Ascending aorta (tissue), 2 donors: ENCODE measurements around the gene ACYP2. TPM values are rescaled to one million over a fixed set of nuclear protein-coding genes. Genes with fewer than 3 reads are reported as not detected.
"Not testable (repeated sequence)": the region's sequence is repeated elsewhere in the genome, so short reads cannot be mapped to it uniquely, and the experiment has no call there.

Source experiments
- DNase-seq, 2 donors: peaks; one replicate each; pipeline ENCODE4 v3.0.0-alpha.2; 2019; ENCODE audit warnings: low spot score in 2 of 2
- H3K27ac ChIP-seq, 2 donors: fragments of 200-600 bp; sonication (generic); one replicate each; pipeline ENCODE4 v1.5.1; 2016 to 2017; ENCODE audit warnings: mild to moderate bottlenecking in 1 of 2
- H3K27me3 ChIP-seq: fragments of 200-600 bp; sonication (generic); one replicate; pipeline ENCODE4 v1.5.1; 2017
- H3K36me3 ChIP-seq, 2 donors: fragments of 200-600 bp; sonication (generic); one replicate each; pipeline ENCODE4 v1.5.1; 2016
- H3K4me1 ChIP-seq, 2 donors: fragments of 200-600 bp; sonication (generic); one replicate each; pipeline ENCODE4 v1.5.1; 2016 to 2017; ENCODE audit warnings: mild to moderate bottlenecking in 1 of 2
- H3K4me3 ChIP-seq, 2 donors: fragments of 200-600 bp; sonication (generic); one replicate each; pipeline ENCODE4 v1.5.1; 2016 to 2017; ENCODE audit warnings: mild to moderate bottlenecking in 1 of 2
- H3K9me3 ChIP-seq, 2 donors: fragments of 200-600 bp; sonication (generic); one replicate each; pipeline ENCODE4 v1.5.1; 2016
- CTCF ChIP-seq, 3 experiments: fragments of 200-600 bp in 2 of 3; fragments of 450-650 bp in 1 of 3; sonication (generic) in 2 of 3; IDR thresholded peaks; one replicate each; pipeline ENCODE4 v1.5.1; 2016 to 2019; ENCODE audit warnings: antibody characterized with exemption in 3 of 3, mild to moderate bottlenecking in 1 of 3, moderate library complexity in 1 of 3
- intact Hi-C: fragments of 100-400 bp; cut with DNase I; formaldehyde crosslinking; loops from one replicate; pipeline ENCODE4 v1.15.1; 2023
- total RNA-seq: library from RNA; depleted of rRNA; stranded (reverse); fragments of >200 nt; gene quantifications from one replicate; pipeline ENCODE4 v1.1.0, GENCODE V29; 2016

The ACYP2 gene
- total RNA-seq, 1 donor from 2014 or later: 0.96 TPM

- peaks cover 3 to 5% of the 10 kb centered on the region in 2 donors for H3K4me1 ChIP-seq
- H3K4me3 ChIP-seq: no peak overlapping the region
- H3K36me3 ChIP-seq: no peaks in the 10 kb centered on the region
- DNase-seq: no peak
- no peaks in the 10 kb centered on the region for H3K27me3 ChIP-seq
- H3K9me3 ChIP-seq: no peaks in the 10 kb centered on the region
- no peak for TF ChIP-seq CTCF (IDR thresholded peaks at IDR 0.05)
- H3K27ac ChIP-seq: no peak overlapping the region
- intact Hi-C loops: loop anchor here (2.0 kb wide), 2 partner anchors 597 to 731 kb away; no protein-coding TSS in a partner anchor
Measured at GRCh38 chr2:54107455-54107764, 8.0 kb upstream of the ACYP2 start.

GRCh38 chr2:54107903-54108615, 7.4 kb upstream of the ACYP2 start:
- no peak for DNase-seq

GRCh38 chr2:54109848-54110247, 5.6 kb upstream of the ACYP2 start:
- no peak for TF ChIP-seq CTCF (IDR thresholded peaks at IDR 0.05)
- Histone ChIP-seq H3K4me3 (no peak overlapping the region), H3K4me1 (no peaks in the 10 kb centered on the region), H3K27ac (no peak overlapping the region), H3K27me3 (no peaks in the 10 kb centered on the region), H3K36me3 (no peaks in the 10 kb centered on the region), H3K9me3 (no peaks in the 10 kb centered on the region)
- intact Hi-C loops: loop anchor here (10.0 kb wide), 3 partner anchors 1055 to 1405 kb away; partner anchors contain the start of genes CFAP36, CLHC1 and RPS27A
- no peak for DNase-seq

More at GRCh38 chr2:54107903-54108615, 7.4 kb upstream of the ACYP2 start:
- no peaks in the 10 kb centered on the region for H3K36me3 ChIP-seq
- intact Hi-C loops: loop anchor here (2.0 kb wide), 2 partner anchors 597 to 731 kb away; no protein-coding TSS in a partner anchor
- no peaks in the 10 kb centered on the region for H3K27me3 ChIP-seq
- H3K4me3 ChIP-seq: no peak overlapping the region
- no peaks in the 10 kb centered on the region for H3K9me3 ChIP-seq
- H3K27ac ChIP-seq: no peak overlapping the region
- no peak for TF ChIP-seq CTCF (IDR thresholded peaks at IDR 0.05)
- peaks cover 3 to 5% of the 10 kb centered on the region in 2 donors for H3K4me1 ChIP-seq

- not testable (repeated sequence) for H3K9me3 ChIP-seq, H3K36me3 ChIP-seq, H3K27me3 ChIP-seq, DNase-seq, H3K4me1 ChIP-seq
- intact Hi-C loops: loop anchor here (2.0 to 10.0 kb wide), 4 partner anchors 340 to 1400 kb away; partner anchors contain the start of genes CFAP36, CLHC1 and RPS27A
- H3K27ac ChIP-seq: peak overlapping the region; percentile 98 to 99
- H3K4me3 ChIP-seq: peak overlapping the region; percentile 62 to 83
Measured at GRCh38 chr2:54114479-54114878, 936 bp upstream of the ACYP2 start.

- Histone ChIP-seq H3K4me1 (no peaks in the 10 kb centered on the region), H3K27me3 (no peaks in the 10 kb centered on the region), H3K9me3 (peaks cover 0 to 6% of the 10 kb centered on the region in 2 donors), H3K27ac (peak overlapping the region; percentile 98 to 99), H3K4me3 (peak overlapping the region; percentile 62 to 83), H3K36me3 (no peaks in the 10 kb centered on the region)
- no peak for DNase-seq
- TF ChIP-seq CTCF (IDR thresholded peaks at IDR 0.05): no peak
- intact Hi-C loops: loop anchor here (1.0 to 10.0 kb wide), 7 partner anchors 143 to 1400 kb away; partner anchors contain the start of genes CFAP36, CLHC1, EML6 and PSME4
Measured at GRCh38 chr2:54114936-54115283, 505 bp upstream of the ACYP2 start.

- H3K4me3 ChIP-seq, DNase-seq, H3K27ac ChIP-seq, H3K36me3 ChIP-seq, H3K4me1 ChIP-seq, H3K27me3 ChIP-seq, H3K9me3 ChIP-seq: not testable (repeated sequence)
- intact Hi-C loops: loop anchor here (5.0 to 10.0 kb wide), 5 partner anchors 144 to 1398 kb away; partner anchors contain the start of genes CFAP36, CLHC1, PSME4 and RPS27A
Measured at GRCh38 chr2:54116598-54116997, 1.2 kb downstream of the ACYP2 start.
